ENCODE results near the gene NUP93. TPM values are rescaled to one million over a fixed set of nuclear protein-coding genes. Genes with fewer than 3 reads are reported as not detected.

NUP93 gene
- total and polyA plus RNA-seq, 2 experiments from 2014 or later: 139 to 187 TPM

DNA sequence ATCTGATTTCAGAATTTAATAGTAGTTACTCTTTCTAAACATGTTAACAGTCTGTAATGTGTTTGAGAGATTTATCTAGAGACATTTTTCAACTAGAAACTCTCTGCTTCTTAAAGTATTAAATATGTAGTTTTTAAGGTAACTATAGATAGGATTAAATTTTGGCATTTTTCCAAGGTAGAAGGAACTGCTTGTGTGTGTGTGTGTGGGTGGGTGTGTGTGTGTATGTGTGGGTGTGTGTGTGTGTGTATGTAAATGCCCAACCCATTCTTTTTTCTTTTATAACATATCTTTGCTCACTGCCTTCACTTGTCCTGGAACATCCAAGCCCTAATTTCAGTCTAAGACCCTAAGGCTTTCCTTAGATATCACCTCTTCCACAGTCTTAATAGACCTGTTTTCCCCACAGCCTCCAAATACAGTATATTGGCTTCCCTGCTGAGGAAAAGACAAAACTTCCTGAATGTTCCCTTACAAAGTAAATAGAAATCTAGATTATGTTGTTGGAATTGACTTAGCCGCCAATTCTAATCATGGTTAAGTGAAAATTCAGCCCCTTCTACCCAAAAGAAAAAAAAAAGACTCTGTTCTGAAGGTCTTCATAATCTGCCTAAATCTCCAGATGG, 33.5 kb downstream of the NUP93 start (continued):
- TF ChIP-seq, protein P1, sequence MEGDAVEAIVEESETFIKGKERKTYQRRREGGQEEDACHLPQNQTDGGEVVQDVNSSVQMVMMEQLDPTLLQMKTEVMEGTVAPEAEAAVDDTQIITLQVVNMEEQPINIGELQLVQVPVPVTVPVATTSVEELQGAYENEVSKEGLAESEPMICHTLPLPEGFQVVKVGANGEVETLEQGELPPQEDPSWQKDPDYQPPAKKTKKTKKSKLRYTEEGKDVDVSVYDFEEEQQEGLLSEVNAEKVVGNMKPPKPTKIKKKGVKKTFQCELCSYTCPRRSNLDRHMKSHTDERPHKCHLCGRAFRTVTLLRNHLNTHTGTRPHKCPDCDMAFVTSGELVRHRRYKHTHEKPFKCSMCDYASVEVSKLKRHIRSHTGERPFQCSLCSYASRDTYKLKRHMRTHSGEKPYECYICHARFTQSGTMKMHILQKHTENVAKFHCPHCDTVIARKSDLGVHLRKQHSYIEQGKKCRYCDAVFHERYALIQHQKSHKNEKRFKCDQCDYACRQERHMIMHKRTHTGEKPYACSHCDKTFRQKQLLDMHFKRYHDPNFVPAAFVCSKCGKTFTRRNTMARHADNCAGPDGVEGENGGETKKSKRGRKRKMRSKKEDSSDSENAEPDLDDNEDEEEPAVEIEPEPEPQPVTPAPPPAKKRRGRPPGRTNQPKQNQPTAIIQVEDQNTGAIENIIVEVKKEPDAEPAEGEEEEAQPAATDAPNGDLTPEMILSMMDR (conservative IDR thresholded peaks at IDR 0.05; ENCODE audit: low read depth in 2 of 2): no peak
- no peak for TF ChIP-seq ZNF114 (CRISPR knock-in tag; IDR thresholded peaks at IDR 0.05)

DNA sequence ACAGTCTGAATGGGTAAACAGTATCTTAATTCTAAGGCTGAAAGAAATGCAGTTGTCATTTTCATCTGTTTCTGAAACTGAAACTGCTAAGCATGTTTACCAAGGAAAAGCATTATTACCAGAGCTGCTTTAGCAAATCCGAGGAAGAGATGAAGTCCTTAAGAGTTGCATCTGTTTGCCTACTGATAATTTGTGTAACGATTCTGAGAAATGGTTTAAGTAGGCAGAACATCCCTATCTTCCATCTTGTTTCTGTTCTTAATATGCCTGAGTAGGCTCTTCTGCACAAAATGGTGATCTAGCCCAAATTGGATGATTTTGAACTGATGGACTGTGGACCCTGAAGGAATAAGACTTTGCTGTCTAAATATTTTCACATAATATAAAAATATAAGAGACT, 34.9 kb downstream of the NUP93 start:
- no peak overlapping the region for H3K4me2 ChIP-seq

More for the DNA sequence above, 34.9 kb downstream of the NUP93 start:
- Histone ChIP-seq H3K27ac (ENCODE audit: low read depth) (no peak overlapping the region), H3K79me2 (replicated peaks; ENCODE audit: insufficient read depth) (peaks cover 37% of the 10 kb centered on the region), H2AFZ (no peak overlapping the region), H3K36me3 (ENCODE audit: insufficient read depth) (peaks cover 6% of the 10 kb centered on the region), H3K4me3 (no peak overlapping the region), H4K20me1 (replicated peaks; ENCODE audit: insufficient read depth) (peaks cover 4% of the 10 kb centered on the region; the same call in 1 of the 2 replicates), H3K4me1 (ENCODE audit: insufficient read depth) (no peaks in the 10 kb centered on the region), H3F3A (replicated peaks; ENCODE audit: low read depth) (no peaks in the 10 kb centered on the region), H3K9me2 (ENCODE audit: insufficient read depth) (no peaks in the 10 kb centered on the region), H3K27me3 (ENCODE audit: insufficient read depth) (no peaks in the 10 kb centered on the region)
- no peak for TF ChIP-seq NANOG (IDR thresholded peaks at IDR 0.05; ENCODE audit: borderline replicate concordance)
- no peak for TF ChIP-seq CREB1 (CRISPR knock-in tag; IDR thresholded peaks at IDR 0.05; ENCODE audit: low read depth)
- no peak for TF ChIP-seq ZNF114 (CRISPR knock-in tag; IDR thresholded peaks at IDR 0.05)
- TF ChIP-seq, protein P2, sequence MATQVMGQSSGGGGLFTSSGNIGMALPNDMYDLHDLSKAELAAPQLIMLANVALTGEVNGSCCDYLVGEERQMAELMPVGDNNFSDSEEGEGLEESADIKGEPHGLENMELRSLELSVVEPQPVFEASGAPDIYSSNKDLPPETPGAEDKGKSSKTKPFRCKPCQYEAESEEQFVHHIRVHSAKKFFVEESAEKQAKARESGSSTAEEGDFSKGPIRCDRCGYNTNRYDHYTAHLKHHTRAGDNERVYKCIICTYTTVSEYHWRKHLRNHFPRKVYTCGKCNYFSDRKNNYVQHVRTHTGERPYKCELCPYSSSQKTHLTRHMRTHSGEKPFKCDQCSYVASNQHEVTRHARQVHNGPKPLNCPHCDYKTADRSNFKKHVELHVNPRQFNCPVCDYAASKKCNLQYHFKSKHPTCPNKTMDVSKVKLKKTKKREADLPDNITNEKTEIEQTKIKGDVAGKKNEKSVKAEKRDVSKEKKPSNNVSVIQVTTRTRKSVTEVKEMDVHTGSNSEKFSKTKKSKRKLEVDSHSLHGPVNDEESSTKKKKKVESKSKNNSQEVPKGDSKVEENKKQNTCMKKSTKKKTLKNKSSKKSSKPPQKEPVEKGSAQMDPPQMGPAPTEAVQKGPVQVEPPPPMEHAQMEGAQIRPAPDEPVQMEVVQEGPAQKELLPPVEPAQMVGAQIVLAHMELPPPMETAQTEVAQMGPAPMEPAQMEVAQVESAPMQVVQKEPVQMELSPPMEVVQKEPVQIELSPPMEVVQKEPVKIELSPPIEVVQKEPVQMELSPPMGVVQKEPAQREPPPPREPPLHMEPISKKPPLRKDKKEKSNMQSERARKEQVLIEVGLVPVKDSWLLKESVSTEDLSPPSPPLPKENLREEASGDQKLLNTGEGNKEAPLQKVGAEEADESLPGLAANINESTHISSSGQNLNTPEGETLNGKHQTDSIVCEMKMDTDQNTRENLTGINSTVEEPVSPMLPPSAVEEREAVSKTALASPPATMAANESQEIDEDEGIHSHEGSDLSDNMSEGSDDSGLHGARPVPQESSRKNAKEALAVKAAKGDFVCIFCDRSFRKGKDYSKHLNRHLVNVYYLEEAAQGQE (IDR thresholded peaks at IDR 0.05; ENCODE audit: unreplicated experiment): no peak
- TF ChIP-seq ZNF331 (CRISPR knock-in tag; IDR thresholded peaks at IDR 0.05; ENCODE audit: low read depth): no peak
- TF ChIP-seq, protein P3, sequence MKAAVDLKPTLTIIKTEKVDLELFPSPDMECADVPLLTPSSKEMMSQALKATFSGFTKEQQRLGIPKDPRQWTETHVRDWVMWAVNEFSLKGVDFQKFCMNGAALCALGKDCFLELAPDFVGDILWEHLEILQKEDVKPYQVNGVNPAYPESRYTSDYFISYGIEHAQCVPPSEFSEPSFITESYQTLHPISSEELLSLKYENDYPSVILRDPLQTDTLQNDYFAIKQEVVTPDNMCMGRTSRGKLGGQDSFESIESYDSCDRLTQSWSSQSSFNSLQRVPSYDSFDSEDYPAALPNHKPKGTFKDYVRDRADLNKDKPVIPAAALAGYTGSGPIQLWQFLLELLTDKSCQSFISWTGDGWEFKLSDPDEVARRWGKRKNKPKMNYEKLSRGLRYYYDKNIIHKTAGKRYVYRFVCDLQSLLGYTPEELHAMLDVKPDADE (IDR thresholded peaks at IDR 0.05): no peak
- no peak for TF ChIP-seq STAT1 (IDR thresholded peaks at IDR 0.05; ENCODE audit: unreplicated experiment)
- TF ChIP-seq EZH2 (IDR thresholded peaks at IDR 0.05; ENCODE audit: low read depth, unreplicated experiment): no peak
- no peak for TF ChIP-seq POLR2AphosphoS5 (IDR thresholded peaks at IDR 0.05; ENCODE audit: low read depth)
- no peak for TF ChIP-seq EZH2phosphoT487 (IDR thresholded peaks at IDR 0.05; ENCODE audit: unreplicated experiment)
- H3K27me3 Mint-ChIP-seq (ENCODE audit: insufficient read depth, low read depth, poor library complexity): no peaks in the 10 kb centered on the region
- ATAC-seq (no peak), DNase-seq (ENCODE audit: low spot score) (no peak)
- no peaks in the 10 kb centered on the region for H3K9me3 Mint-ChIP-seq
- H3K4me1 Mint-ChIP-seq: peaks cover under 1% of the 10 kb centered on the region; the same call in 2 of the 3 replicates
- peaks cover 16% of the 10 kb centered on the region for H3K36me3 Mint-ChIP-seq (ENCODE audit: low read depth)
- no peak overlapping the region for H3K27ac Mint-ChIP-seq
- no peak overlapping the region for H3K4me3 Mint-ChIP-seq

Data from GM23338 (cell line).